WERI-Rb-1 (cell line): ENCODE data around the gene MAPK8IP3.

Experiments used
- DNase-seq: peaks from one replicate; pipeline ENCODE4 v3.0.0-alpha.2; 2020
- H3K27ac ChIP-seq: fragments of 250-450 bp; sonication (Bioruptor Pico); 2 replicates; pipeline ENCODE4 v1.5.1; 2020; ENCODE audit warnings: mild to moderate bottlenecking, moderate library complexity
- H3K27me3 ChIP-seq: fragments of 250-450 bp; sonication (Bioruptor Pico); 2 replicates; pipeline ENCODE4 v1.5.1; 2021; ENCODE audit warnings: mild to moderate bottlenecking, low read depth, moderate library complexity; ENCODE audit not compliant: insufficient read depth, severe bottlenecking
- H3K36me3 ChIP-seq: fragments of 250-450 bp; sonication (Bioruptor Pico); 2 replicates; pipeline ENCODE4 v1.5.1; 2020; ENCODE audit warnings: mild to moderate bottlenecking, moderate library complexity
- H3K4me3 ChIP-seq: 2 replicates; pipeline ENCODE4 v1.5.1; 2011; ENCODE audit warnings: low read depth, mild to moderate bottlenecking, control low read depth, low read length
- H3K9me3 ChIP-seq: fragments of 250-450 bp; sonication (Bioruptor Pico); 2 replicates; pipeline ENCODE4 v1.5.1; 2021; ENCODE audit warnings: mild to moderate bottlenecking, moderate library complexity; ENCODE audit not compliant: severe bottlenecking
- CTCF ChIP-seq: IDR thresholded peaks from 2 replicates; pipeline ENCODE4 v1.5.1; 2011; ENCODE audit warnings: low read depth, mild to moderate bottlenecking, control low read depth, inconsistent platforms, low read length

MAPK8IP3 gene

GRCh38 chr16:1745900-1746692, 40.1 kb downstream of the MAPK8IP3 start:
- no peak for DNase-seq
- H3K27me3 ChIP-seq = no peaks in the 10 kb centered on the region
- H3K4me3 ChIP-seq = no peak overlapping the region
- H3K36me3 ChIP-seq = peaks cover 44% of the 10 kb centered on the region
- no peak overlapping the region for H3K27ac ChIP-seq
- H3K9me3 ChIP-seq = no peaks in the 10 kb centered on the region
- no peak for TF ChIP-seq CTCF

- no peak for TF ChIP-seq CTCF
- Histone ChIP-seq H3K36me3 (peaks cover 47% of the 10 kb centered on the region), H3K27ac (no peak overlapping the region), H3K9me3 (no peaks in the 10 kb centered on the region), H3K27me3 (no peaks in the 10 kb centered on the region), H3K4me3 (no peak overlapping the region)
- no peak for DNase-seq
These were observed 40.7 kb downstream of the MAPK8IP3 start for GRCh38 chr16:1746693-1747195.

- Histone ChIP-seq H3K27ac (no peak overlapping the region), H3K9me3 (no peaks in the 10 kb centered on the region), H3K4me3 (no peak overlapping the region), H3K36me3 (peaks cover 52% of the 10 kb centered on the region), H3K27me3 (no peaks in the 10 kb centered on the region)
- DNase-seq = no peak
- TF ChIP-seq CTCF = no peak
These were observed 41.9 kb downstream of the MAPK8IP3 start for GRCh38 chr16:1747934-1748333.

- Histone ChIP-seq H3K4me3 (no peak overlapping the region), H3K9me3 (no peaks in the 10 kb centered on the region), H3K27ac (no peak overlapping the region), H3K36me3 (peaks cover 46% of the 10 kb centered on the region), H3K27me3 (no peaks in the 10 kb centered on the region)
- no peak for TF ChIP-seq CTCF
- no peak for DNase-seq
These were observed 43.4 kb downstream of the MAPK8IP3 start for GRCh38 chr16:1749152-1750117.

GRCh38 chr16:1751946-1752345, 46.0 kb downstream of the MAPK8IP3 start:
- Histone ChIP-seq H3K27me3 (no peaks in the 10 kb centered on the region), H3K9me3 (no peaks in the 10 kb centered on the region), H3K36me3 (peaks cover 45% of the 10 kb centered on the region), H3K27ac (no peak overlapping the region), H3K4me3 (no peak overlapping the region)
- TF ChIP-seq CTCF = no peak
- no peak for DNase-seq
